GM23338 (cell line): ENCODE results near the gene THSD7A. TPM values are rescaled to one million over a fixed set of nuclear protein-coding genes. Genes with fewer than 3 reads are reported as not detected.

Experiments
- ATAC-seq: fragments of 200-7000 bp; cut with Tn5 transposase; 3 replicates; pipeline ENCODE4 v1.9.1; 2020
- DNase-seq: peaks from one replicate; pipeline ENCODE4 v3.0.0-alpha.2; 2015; ENCODE audit warnings: low spot score
- H2AFZ ChIP-seq: fragments of 200-600 bp; sonication (generic); 2 replicates; pipeline ENCODE4 v1.8.0; 2016; ENCODE audit warnings: antibody characterized with exemption, mild to moderate bottlenecking, moderate library complexity
- H3F3A ChIP-seq: fragments of 200-600 bp; sonication (generic); replicated peaks from 2 replicates; pipeline ENCODE4 v1.8.0; 2017; ENCODE audit warnings: antibody characterized with exemption, mixed run types, low read depth
- H3K27ac ChIP-seq: fragments of 200-600 bp; sonication (generic); 2 replicates; pipeline ENCODE4 v1.6.1; 2016; ENCODE audit warnings: low read depth
- H3K27me3 ChIP-seq: fragments of 200-600 bp; sonication (generic); 2 replicates; pipeline ENCODE4 v1.8.0; 2016; ENCODE audit warnings: mild to moderate bottlenecking, mixed run types, moderate library complexity; ENCODE audit not compliant: insufficient read depth
- H3K36me3 ChIP-seq: fragments of 200-600 bp; sonication (generic); 2 replicates; pipeline ENCODE4 v1.8.0; 2016; ENCODE audit warnings: mild to moderate bottlenecking; ENCODE audit not compliant: insufficient read depth
- H3K4me1 ChIP-seq: fragments of 200-600 bp; sonication (generic); 2 replicates; pipeline ENCODE4 v1.8.0; 2016; ENCODE audit warnings: mild to moderate bottlenecking, moderate library complexity; ENCODE audit not compliant: insufficient read depth
- H3K4me2 ChIP-seq: fragments of 200-600 bp; sonication (generic); 2 replicates; pipeline ENCODE4 v1.7.1; 2017; ENCODE audit warnings: mixed run types
- H3K4me3 ChIP-seq: fragments of 200-600 bp; sonication (generic); 2 replicates; pipeline ENCODE4 v1.6.1; 2016; ENCODE audit warnings: mixed run types
- H3K79me2 ChIP-seq: fragments of 200-600 bp; sonication (generic); replicated peaks from 2 replicates; pipeline ENCODE4 v1.8.0; 2017; ENCODE audit warnings: mild to moderate bottlenecking; ENCODE audit not compliant: insufficient read depth
- H3K9me2 ChIP-seq: fragments of 200-600 bp; sonication (generic); 2 replicates; pipeline ENCODE4 v1.8.0; 2017; ENCODE audit not compliant: insufficient read depth
- H4K20me1 ChIP-seq: fragments of 200-600 bp; sonication (generic); replicated peaks from 2 replicates; pipeline ENCODE4 v1.8.0; 2017; ENCODE audit warnings: mild to moderate bottlenecking; ENCODE audit not compliant: insufficient read depth
- H3K27ac Mint-ChIP-seq: 2 replicates; pipeline ENCODE4 v1.8.0; 2020; ENCODE audit warnings: inconsistent platforms, mild to moderate bottlenecking, moderate library complexity, mixed read lengths
- H3K27me3 Mint-ChIP-seq: 3 replicates; pipeline ENCODE4 v1.8.0; 2022; ENCODE audit warnings: low read depth, mild to moderate bottlenecking, moderate library complexity, mixed read lengths, inconsistent platforms; ENCODE audit not compliant: insufficient read depth, poor library complexity
- H3K36me3 Mint-ChIP-seq: 3 replicates; pipeline ENCODE4 v1.8.0; 2021; ENCODE audit warnings: low read depth, mild to moderate bottlenecking, inconsistent platforms, moderate library complexity, mixed read lengths
- H3K4me1 Mint-ChIP-seq: 3 replicates; pipeline ENCODE4 v1.8.0; 2020; ENCODE audit warnings: mild to moderate bottlenecking, inconsistent platforms, mixed read lengths
- H3K4me3 Mint-ChIP-seq: 3 replicates; pipeline ENCODE4 v1.8.0; 2021; ENCODE audit warnings: moderate library complexity, mild to moderate bottlenecking, inconsistent platforms, mixed read lengths
- H3K9me3 Mint-ChIP-seq: 3 replicates; pipeline ENCODE4 v1.8.0; 2020; ENCODE audit warnings: moderate library complexity, mild to moderate bottlenecking, inconsistent platforms, mixed read lengths
- CREB1 ChIP-seq: fragments of 250-450 bp; sonication (Bioruptor Pico); IDR thresholded peaks from 2 replicates; pipeline ENCODE4 v1.5.0; 2020; ENCODE audit warnings: low read depth, mild to moderate bottlenecking, moderate library complexity
- CTCF ChIP-seq, 2 experiments: fragments of 200-600 bp in 1 of 2; sonication (generic) in 1 of 2; conservative IDR thresholded peaks; 2 replicates each; pipeline versions ENCODE4 v1.5.1 to v1.6.1; 2016 to 2017; ENCODE audit warnings: antibody characterized with exemption in 2 of 2, low read depth in 2 of 2, mild to moderate bottlenecking in 2 of 2, moderate library complexity in 1 of 2
- EZH2phosphoT487 ChIP-seq: fragments of 200-600 bp; sonication (generic); IDR thresholded peaks from one replicate; pipeline ENCODE4 v1.8.1; 2018; ENCODE audit warnings: antibody characterized with exemption; ENCODE audit not compliant: unreplicated experiment
- JUNB ChIP-seq: IDR thresholded peaks from one replicate; pipeline ENCODE4 v1.6.1; 2016; ENCODE audit warnings: antibody characterized with exemption; ENCODE audit not compliant: unreplicated experiment
- NANOG ChIP-seq: IDR thresholded peaks from 2 replicates; pipeline ENCODE4 v1.6.1; 2016; ENCODE audit warnings: antibody characterized with exemption, borderline replicate concordance
- REST ChIP-seq: IDR thresholded peaks from one replicate; pipeline ENCODE4 v1.6.1; 2018; ENCODE audit warnings: antibody characterized with exemption; ENCODE audit not compliant: unreplicated experiment
- STAT1 ChIP-seq: IDR thresholded peaks from one replicate; pipeline ENCODE4 v1.6.1; 2016; ENCODE audit warnings: antibody characterized with exemption; ENCODE audit not compliant: unreplicated experiment
- ZNF114 ChIP-seq: fragments of 250-450 bp; sonication (Bioruptor Pico); IDR thresholded peaks from 2 replicates; pipeline ENCODE4 v1.5.0; 2020; ENCODE audit warnings: mild to moderate bottlenecking, moderate library complexity
- ZNF331 ChIP-seq: fragments of 250-450 bp; sonication (Bioruptor Pico); IDR thresholded peaks from 2 replicates; pipeline ENCODE4 v1.5.0; 2020; ENCODE audit warnings: low read depth, mild to moderate bottlenecking, moderate library complexity
- polyA plus RNA-seq: library from polyadenylated mRNA; unstranded; fragments of >200 nt; fragmentation: Nextera tagmentation; extraction: Ambion mirVana; gene quantifications from 2 replicates; pipeline ENCODE4 v1.2.1, GENCODE V29; 2016
- total RNA-seq: library from RNA; depleted of rRNA; stranded (reverse); fragments of >200 nt; shearing (Covaris generic); gene quantifications from 2 replicates; pipeline ENCODE4 v1.2.3, GENCODE V29; 2014
- TF ChIP-seq, protein P1 (sequence below): IDR thresholded peaks from 2 replicates; pipeline ENCODE4 v1.6.1; 2016; ENCODE audit warnings: antibody characterized with exemption
- TF ChIP-seq, protein P2 (sequence below): fragments of 250-450 bp; sonication (Bioruptor Pico); IDR thresholded peaks from 2 replicates; pipeline ENCODE4 v1.5.0; 2020; ENCODE audit warnings: mild to moderate bottlenecking, moderate library complexity

Gene THSD7A
- total and polyA plus RNA-seq, 2 experiments from 2014 or later, result 1.3 to 2.1 TPM

- Histone ChIP-seq H4K20me1 (no peaks in the 10 kb centered on the region), H3K36me3 (no peaks in the 10 kb centered on the region), H3F3A (no peaks in the 10 kb centered on the region), H3K4me3 (no peak overlapping the region), H2AFZ (no peak overlapping the region), H3K9me2 (no peaks in the 10 kb centered on the region), H3K4me2 (no peak overlapping the region), H3K27me3 (no peaks in the 10 kb centered on the region), H3K79me2 (no peaks in the 10 kb centered on the region), H3K27ac (no peak overlapping the region), H3K4me1 (0 out of 2 replicates have a peak, but pooled peaks cover 5% of the 10 kb centered on the region)
- no peak for TF ChIP-seq EZH2phosphoT487
- no peak for TF ChIP-seq CTCF (conservative IDR thresholded peaks at IDR 0.05; ENCODE audit: low read depth in 2 of 2)
- TF ChIP-seq, protein P1, sequence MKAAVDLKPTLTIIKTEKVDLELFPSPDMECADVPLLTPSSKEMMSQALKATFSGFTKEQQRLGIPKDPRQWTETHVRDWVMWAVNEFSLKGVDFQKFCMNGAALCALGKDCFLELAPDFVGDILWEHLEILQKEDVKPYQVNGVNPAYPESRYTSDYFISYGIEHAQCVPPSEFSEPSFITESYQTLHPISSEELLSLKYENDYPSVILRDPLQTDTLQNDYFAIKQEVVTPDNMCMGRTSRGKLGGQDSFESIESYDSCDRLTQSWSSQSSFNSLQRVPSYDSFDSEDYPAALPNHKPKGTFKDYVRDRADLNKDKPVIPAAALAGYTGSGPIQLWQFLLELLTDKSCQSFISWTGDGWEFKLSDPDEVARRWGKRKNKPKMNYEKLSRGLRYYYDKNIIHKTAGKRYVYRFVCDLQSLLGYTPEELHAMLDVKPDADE, result no peak
- no peak for TF ChIP-seq ZNF331 (CRISPR knock-in tag)
- no peak for TF ChIP-seq JUNB
- TF ChIP-seq NANOG, result no peak
- TF ChIP-seq ZNF114 (CRISPR knock-in tag), result no peak
- TF ChIP-seq CREB1 (CRISPR knock-in tag), result no peak
- no peak for TF ChIP-seq REST
- TF ChIP-seq, protein P2, sequence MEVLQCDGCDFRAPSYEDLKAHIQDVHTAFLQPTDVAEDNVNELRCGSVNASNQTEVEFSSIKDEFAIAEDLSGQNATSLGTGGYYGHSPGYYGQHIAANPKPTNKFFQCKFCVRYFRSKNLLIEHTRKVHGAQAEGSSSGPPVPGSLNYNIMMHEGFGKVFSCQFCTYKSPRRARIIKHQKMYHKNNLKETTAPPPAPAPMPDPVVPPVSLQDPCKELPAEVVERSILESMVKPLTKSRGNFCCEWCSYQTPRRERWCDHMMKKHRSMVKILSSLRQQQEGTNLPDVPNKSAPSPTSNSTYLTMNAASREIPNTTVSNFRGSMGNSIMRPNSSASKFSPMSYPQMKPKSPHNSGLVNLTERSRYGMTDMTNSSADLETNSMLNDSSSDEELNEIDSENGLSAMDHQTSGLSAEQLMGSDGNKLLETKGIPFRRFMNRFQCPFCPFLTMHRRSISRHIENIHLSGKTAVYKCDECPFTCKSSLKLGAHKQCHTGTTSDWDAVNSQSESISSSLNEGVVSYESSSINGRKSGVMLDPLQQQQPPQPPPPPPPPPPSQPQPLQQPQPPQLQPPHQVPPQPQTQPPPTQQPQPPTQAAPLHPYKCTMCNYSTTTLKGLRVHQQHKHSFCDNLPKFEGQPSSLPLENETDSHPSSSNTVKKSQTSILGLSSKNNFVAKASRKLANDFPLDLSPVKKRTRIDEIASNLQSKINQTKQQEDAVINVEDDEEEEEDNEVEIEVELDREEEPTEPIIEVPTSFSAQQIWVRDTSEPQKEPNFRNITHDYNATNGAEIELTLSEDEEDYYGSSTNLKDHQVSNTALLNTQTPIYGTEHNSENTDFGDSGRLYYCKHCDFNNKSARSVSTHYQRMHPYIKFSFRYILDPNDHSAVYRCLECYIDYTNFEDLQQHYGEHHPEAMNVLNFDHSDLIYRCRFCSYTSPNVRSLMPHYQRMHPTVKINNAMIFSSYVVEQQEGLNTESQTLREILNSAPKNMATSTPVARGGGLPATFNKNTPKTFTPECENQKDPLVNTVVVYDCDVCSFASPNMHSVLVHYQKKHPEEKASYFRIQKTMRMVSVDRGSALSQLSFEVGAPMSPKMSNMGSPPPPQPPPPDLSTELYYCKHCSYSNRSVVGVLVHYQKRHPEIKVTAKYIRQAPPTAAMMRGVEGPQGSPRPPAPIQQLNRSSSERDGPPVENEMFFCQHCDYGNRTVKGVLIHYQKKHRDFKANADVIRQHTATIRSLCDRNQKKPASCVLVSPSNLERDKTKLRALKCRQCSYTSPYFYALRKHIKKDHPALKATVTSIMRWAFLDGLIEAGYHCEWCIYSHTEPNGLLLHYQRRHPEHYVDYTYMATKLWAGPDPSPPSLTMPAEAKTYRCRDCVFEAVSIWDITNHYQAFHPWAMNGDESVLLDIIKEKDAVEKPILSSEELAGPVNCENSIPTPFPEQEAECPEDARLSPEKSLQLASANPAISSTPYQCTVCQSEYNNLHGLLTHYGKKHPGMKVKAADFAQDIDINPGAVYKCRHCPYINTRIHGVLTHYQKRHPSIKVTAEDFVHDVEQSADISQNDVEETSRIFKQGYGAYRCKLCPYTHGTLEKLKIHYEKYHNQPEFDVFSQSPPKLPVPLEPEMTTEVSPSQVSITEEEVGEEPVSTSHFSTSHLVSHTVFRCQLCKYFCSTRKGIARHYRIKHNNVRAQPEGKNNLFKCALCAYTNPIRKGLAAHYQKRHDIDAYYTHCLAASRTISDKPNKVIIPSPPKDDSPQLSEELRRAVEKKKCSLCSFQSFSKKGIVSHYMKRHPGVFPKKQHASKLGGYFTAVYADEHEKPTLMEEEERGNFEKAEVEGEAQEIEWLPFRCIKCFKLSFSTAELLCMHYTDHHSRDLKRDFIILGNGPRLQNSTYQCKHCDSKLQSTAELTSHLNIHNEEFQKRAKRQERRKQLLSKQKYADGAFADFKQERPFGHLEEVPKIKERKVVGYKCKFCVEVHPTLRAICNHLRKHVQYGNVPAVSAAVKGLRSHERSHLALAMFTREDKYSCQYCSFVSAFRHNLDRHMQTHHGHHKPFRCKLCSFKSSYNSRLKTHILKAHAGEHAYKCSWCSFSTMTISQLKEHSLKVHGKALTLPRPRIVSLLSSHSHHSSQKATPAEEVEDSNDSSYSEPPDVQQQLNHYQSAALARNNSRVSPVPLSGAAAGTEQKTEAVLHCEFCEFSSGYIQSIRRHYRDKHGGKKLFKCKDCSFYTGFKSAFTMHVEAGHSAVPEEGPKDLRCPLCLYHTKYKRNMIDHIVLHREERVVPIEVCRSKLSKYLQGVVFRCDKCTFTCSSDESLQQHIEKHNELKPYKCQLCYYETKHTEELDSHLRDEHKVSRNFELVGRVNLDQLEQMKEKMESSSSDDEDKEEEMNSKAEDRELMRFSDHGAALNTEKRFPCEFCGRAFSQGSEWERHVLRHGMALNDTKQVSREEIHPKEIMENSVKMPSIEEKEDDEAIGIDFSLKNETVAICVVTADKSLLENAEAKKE (CRISPR knock-in tag), result no peak
- no peak for TF ChIP-seq STAT1
- Mint-ChIP-seq H3K4me1 (peaks cover 14% of the 10 kb centered on the region; the same call in 2 of the 3 replicates), H3K9me3 (peaks cover 6% of the 10 kb centered on the region; the same call in 2 of the 3 replicates), H3K4me3 (no peak overlapping the region), H3K27me3 (peaks cover 2% of the 10 kb centered on the region), H3K36me3 (no peaks in the 10 kb centered on the region), H3K27ac (no peak overlapping the region)
- DNase-seq, result no peak
- ATAC-seq, result no peak
Measured at GRCh38 chr7:11346302-11346701, 485.7 kb downstream of the THSD7A start.
